B cell (primary cell): ENCODE data around the gene TMBIM6. TPM values are rescaled to one million over a fixed set of nuclear protein-coding genes. Genes with fewer than 3 reads are reported as not detected.

Experiments
- ATAC-seq: fragments of 200-7000 bp; cut with Tn5 transposase; one replicate; pipeline ENCODE4 v1.10.0; 2021; ENCODE audit warnings: low read depth, mild to moderate bottlenecking, moderate number of reproducible peaks, moderate library complexity
- CTCF ChIA-PET: fragments of 350-600 bp; sonication (Branson Sonifier 250); formaldehyde crosslinking; loops from one replicate; lab custom pipeline; 2021; ENCODE audit warnings: antibody characterized with exemption, inconsistent platforms; lab: Charles Lee
- POLR2A ChIA-PET: fragments of 350-600 bp; sonication (Branson Sonifier 250); formaldehyde crosslinking; loops from one replicate; lab custom pipeline; 2021; ENCODE audit warnings: antibody characterized with exemption; lab: Charles Lee
- DNase-seq: peaks from one replicate; pipeline ENCODE4 v3.0.0; 2013
- H2AFZ ChIP-seq: 2 replicates; pipeline ENCODE4 v1.6.1; 2012; ENCODE audit warnings: mild to moderate bottlenecking, low read depth, low read length; ENCODE audit not compliant: insufficient read depth, poor library complexity, severe bottlenecking
- H3K27ac ChIP-seq, 2 donors: 1 replicate in 1 of 2; 2 replicates in 1 of 2; pipeline ENCODE4 v1.5.1; 2012 to 2013; ENCODE audit warnings: low read length in 2 of 2, mild to moderate bottlenecking in 2 of 2, moderate library complexity in 1 of 2
- H3K27me3 ChIP-seq, 4 experiments: fragments of 200-600 bp in 1 of 4; sonication (generic) in 1 of 4; replicated peaks in 1 of 4; 1 replicate in 2 of 4; 2 replicates in 2 of 4; pipeline versions ENCODE4 v1.6.1 to v1.7.0; 2013 to 2016; ENCODE audit warnings: low read length in 3 of 4, mild to moderate bottlenecking in 2 of 4, mixed read lengths in 1 of 4, moderate library complexity in 1 of 4; ENCODE audit not compliant: insufficient read depth in 4 of 4, control insufficient read depth in 3 of 4; ENCODE audit errors: control extremely low read depth in 1 of 4
- H3K36me3 ChIP-seq, 2 experiments: replicated peaks in 1 of 2; 1 replicate in 1 of 2; 2 replicates in 1 of 2; pipeline versions ENCODE4 v1.6.1 to v1.7.1; 2013; ENCODE audit warnings: low read length in 1 of 2; ENCODE audit not compliant: insufficient read depth in 2 of 2, control insufficient read depth in 1 of 2; ENCODE audit errors: control extremely low read depth in 1 of 2, extremely low read depth in 1 of 2
- H3K4me1 ChIP-seq, 2 donors: fragments of 200-600 bp in 1 of 2; sonication (generic) in 1 of 2; 1 replicate in 1 of 2; 2 replicates in 1 of 2; pipeline versions ENCODE4 v1.5.1 to v1.6.1; 2013 to 2017; ENCODE audit warnings: low read length in 2 of 2; ENCODE audit not compliant: control insufficient read depth in 2 of 2, insufficient read depth in 2 of 2
- H3K4me2 ChIP-seq: replicated peaks from 2 replicates; pipeline ENCODE3; 2012; ENCODE audit warnings: mild to moderate bottlenecking, low read depth, low read length; ENCODE audit not compliant: poor library complexity, severe bottlenecking
- H3K4me3 ChIP-seq, 5 experiments: fragments of 200-600 bp in 1 of 5; sonication (generic) in 1 of 5; 1 replicate in 3 of 5; 2 replicates in 2 of 5; pipeline versions ENCODE4 v1.5.1 to v1.7.0; 2011 to 2016; ENCODE audit warnings: low read length in 4 of 5, mild to moderate bottlenecking in 4 of 5, low read depth in 2 of 5, control low read depth in 1 of 5, moderate library complexity in 1 of 5; ENCODE audit not compliant: insufficient read depth in 1 of 5; ENCODE audit errors: control extremely low read depth in 1 of 5, extremely low read depth in 1 of 5
- H3K79me2 ChIP-seq: fragments of 200-600 bp; sonication (generic); one replicate; pipeline ENCODE4 v1.6.0; 2016; ENCODE audit warnings: low read length; ENCODE audit not compliant: control insufficient read depth, insufficient read depth
- H3K9ac ChIP-seq: fragments of 200-600 bp; sonication (generic); 2 replicates; pipeline ENCODE4 v1.6.1; 2017; ENCODE audit warnings: mild to moderate bottlenecking, low read length, moderate library complexity
- H3K9me3 ChIP-seq, 3 donors: one replicate each; pipeline versions ENCODE4 v1.6.1 to v1.7.1; 2013; ENCODE audit warnings: low read length in 2 of 3; ENCODE audit not compliant: control insufficient read depth in 2 of 3, insufficient read depth in 1 of 3; ENCODE audit errors: control extremely low read depth in 1 of 3
- H4K20me1 ChIP-seq: 2 replicates; pipeline ENCODE4 v1.6.0; 2012; ENCODE audit warnings: mild to moderate bottlenecking, low read length; ENCODE audit not compliant: insufficient read depth, control insufficient read depth, poor library complexity, severe bottlenecking
- H3K27ac Mint-ChIP-seq: one replicate; pipeline ENCODE4 v1.8.0; 2021; ENCODE audit warnings: mixed read lengths
- H3K27me3 Mint-ChIP-seq: one replicate; pipeline ENCODE4 v1.8.0; 2021; ENCODE audit warnings: mixed read lengths
- H3K4me1 Mint-ChIP-seq: one replicate; pipeline ENCODE4 v1.8.0; 2021; ENCODE audit warnings: mixed read lengths
- H3K4me3 Mint-ChIP-seq: one replicate; pipeline ENCODE4 v1.8.0; 2021; ENCODE audit warnings: mixed read lengths
- H3K9me3 Mint-ChIP-seq: one replicate; pipeline ENCODE4 v1.8.0; 2022; ENCODE audit warnings: mixed read lengths; ENCODE audit not compliant: insufficient read depth
- CTCF ChIP-seq: fragments of 200-600 bp; IDR thresholded peaks from one replicate; pipeline ENCODE4 v1.8.0; 2022; ENCODE audit warnings: antibody characterized with exemption, mild to moderate bottlenecking
- EZH2 ChIP-seq: IDR thresholded peaks from 2 replicates; pipeline ENCODE4 v1.6.1; 2012; ENCODE audit warnings: borderline replicate concordance, low read depth, mild to moderate bottlenecking, moderate library complexity, low read length; ENCODE audit not compliant: insufficient read depth, poor library complexity, severe bottlenecking
- WGBS: methylation state at CpG from one replicate; pipeline ENCODE4 v1.1.5; 2013; ENCODE audit warnings: missing lambda C conversion rate; ENCODE audit not compliant: insufficient coverage; 5-methylcytosine and 5-hydroxymethylcytosine counted together
- intact Hi-C: fragments of 100-400 bp; cut with micrococcal nuclease; formaldehyde crosslinking; loops from one replicate; pipeline ENCODE4 v1.10.0; 2022
- polyA plus RNA-seq: library from polyadenylated mRNA; depleted of rRNA; stranded (reverse); fragments of >200 nt; gene quantifications from 2 replicates; pipeline ENCODE4 v1.2.3, GENCODE V29; 2012
- total RNA-seq, 2 donors: library from RNA; stranded (reverse); fragments of 120-200 nt in 1 of 2; gene quantifications; 1 replicate in 1 of 2; 2 replicates in 1 of 2; pipeline versions ENCODE4 v1.2.3 to v1.2.4, GENCODE V29; 2013 to 2022

Gene TMBIM6
- total and polyA plus RNA-seq, 2 donors (not counting 1 experiment from before 2014, with no cell fraction given) = 178 to 336 TPM

DNA sequence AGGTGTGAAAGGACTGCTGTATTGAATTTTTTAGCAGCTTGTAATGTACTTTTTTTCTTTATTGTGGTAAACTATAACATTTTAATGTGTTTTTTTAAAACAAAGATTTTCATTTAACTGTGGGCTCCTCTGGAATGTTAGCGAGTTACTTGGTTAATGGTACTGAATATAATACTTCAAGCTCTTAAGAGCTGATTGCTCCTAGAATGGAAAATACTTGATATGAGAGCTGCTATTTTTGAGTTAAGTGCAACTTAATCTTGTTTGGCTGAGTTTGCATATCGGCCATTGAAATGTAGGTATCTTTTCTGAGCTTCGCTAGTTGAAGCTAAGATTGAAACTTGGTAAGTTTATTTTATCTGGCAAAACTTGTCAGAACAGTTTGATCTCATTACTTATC, 7.4 kb downstream of the TMBIM6 start:
- no peaks in the 10 kb centered on the region for H3K9me3 ChIP-seq
- peaks cover 82% of the 10 kb centered on the region for H3K4me1 Mint-ChIP-seq
- H3K4me3 ChIP-seq = no peak overlapping the region
- H3K27ac ChIP-seq = peak overlapping the region in 1 of 2 donors; percentile 7
- no peak overlapping the region for H3K27ac Mint-ChIP-seq
- no peak overlapping the region for H3K9ac ChIP-seq
- intact Hi-C loops = loop anchor here (10.0 kb wide), 1 partner anchor 1644 kb away; the partner anchor contains the start of gene SENP1
- CTCF ChIA-PET = interaction anchor here (1.0 to 5.1 kb wide), 6 partner anchors 8 to 126 kb away, joined by 3 to 25 read pairs (median 4); partner anchors contain the start of gene PRPF40B
- no peak overlapping the region for H3K4me2 ChIP-seq
- no peak for ATAC-seq
- H3K27me3 ChIP-seq = no peaks in the 10 kb centered on the region
- peaks cover 100% of the 10 kb centered on the region for H4K20me1 ChIP-seq
- no peak for DNase-seq
- H3K4me3 Mint-ChIP-seq = no peak overlapping the region
- H3K36me3 ChIP-seq = peaks cover 3 to 31% of the 10 kb centered on the region in 2 experiments
- POLR2A ChIA-PET = no interaction called here
- H2AFZ ChIP-seq = no peak overlapping the region
- TF ChIP-seq CTCF = no peak
- TF ChIP-seq EZH2 = no peak
- no peaks in the 10 kb centered on the region for H3K27me3 Mint-ChIP-seq
- no peaks in the 10 kb centered on the region for H3K9me3 Mint-ChIP-seq
- H3K79me2 ChIP-seq = peaks cover 98% of the 10 kb centered on the region
- 100% methylated on average over 1 of the region's 3 CpGs for WGBS
- H3K4me1 ChIP-seq = peaks cover 37 to 55% of the 10 kb centered on the region in 2 donors
